ENCODE results near the gene ZNF549. TPM values are rescaled to one million over a fixed set of nuclear protein-coding genes. Genes with fewer than 3 reads are reported as not detected.
A peak's percentile ranks its signal among the peaks of the same experiment; 100 is the strongest.

The ZNF549 gene
- total RNA-seq, 1 experiment from 2014 or later, result 5.5 TPM

DNA sequence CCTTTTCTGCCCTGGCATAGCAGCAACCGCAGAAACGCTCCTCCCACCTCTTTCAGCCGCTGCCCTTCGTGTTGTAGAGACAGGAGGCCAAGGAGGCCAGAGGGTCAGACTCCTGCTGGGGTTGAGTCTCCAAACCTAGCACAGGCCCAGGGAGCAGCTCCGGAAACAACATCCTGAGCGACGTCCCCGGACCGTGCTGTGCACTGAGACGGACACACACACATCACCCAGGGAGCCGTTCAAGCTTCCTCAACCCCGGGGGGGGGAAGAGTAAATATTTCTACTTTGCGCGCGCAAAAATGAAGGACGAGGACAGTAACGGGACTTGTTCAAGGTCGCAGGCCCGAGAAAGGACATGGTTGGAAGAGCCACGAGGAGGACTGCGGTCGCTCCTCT is 31.9 kb downstream of the ZNF549 start:
- no peaks in the 10 kb centered on the region for H3K4me1 ChIP-seq
- CTCF ChIA-PET, result no interaction called here
- peak; percentile 12 to 42 for DNase-seq
- H3K27me3 ChIP-seq (replicated peaks; ENCODE audit: control insufficient read depth, insufficient read depth, low read length), result no peaks in the 10 kb centered on the region
- Mint-ChIP-seq H3K4me1 (ENCODE audit: low read depth, unreplicated experiment) (peaks cover 11% of the 10 kb centered on the region), H3K27ac (ENCODE audit: unreplicated experiment) (peak overlapping the region; percentile 94), H3K9me3 (ENCODE audit: unreplicated experiment) (peaks cover 43% of the 10 kb centered on the region), H3K4me3 (ENCODE audit: unreplicated experiment) (peak overlapping the region; percentile 99), H3K36me3 (ENCODE audit: insufficient read depth, unreplicated experiment) (peaks cover 31% of the 10 kb centered on the region), H3K27me3 (ENCODE audit: insufficient read depth, unreplicated experiment) (no peaks in the 10 kb centered on the region)
- peaks cover 10% of the 10 kb centered on the region for H3K36me3 ChIP-seq (ENCODE audit: control insufficient read depth, insufficient read depth, low read length)
- intact Hi-C loops (cut with micrococcal nuclease; ENCODE audit: unreplicated experiment), result loop anchor here (1.0 to 2.0 kb wide), 4 partner anchors 19 to 358 kb away; partner anchors contain the start of genes ZNF416, ZNF417, ZNF549 and ZNF749
- no TSS peak for BruUV-seq (replicated peaks)
- TF ChIP-seq, protein P1, sequence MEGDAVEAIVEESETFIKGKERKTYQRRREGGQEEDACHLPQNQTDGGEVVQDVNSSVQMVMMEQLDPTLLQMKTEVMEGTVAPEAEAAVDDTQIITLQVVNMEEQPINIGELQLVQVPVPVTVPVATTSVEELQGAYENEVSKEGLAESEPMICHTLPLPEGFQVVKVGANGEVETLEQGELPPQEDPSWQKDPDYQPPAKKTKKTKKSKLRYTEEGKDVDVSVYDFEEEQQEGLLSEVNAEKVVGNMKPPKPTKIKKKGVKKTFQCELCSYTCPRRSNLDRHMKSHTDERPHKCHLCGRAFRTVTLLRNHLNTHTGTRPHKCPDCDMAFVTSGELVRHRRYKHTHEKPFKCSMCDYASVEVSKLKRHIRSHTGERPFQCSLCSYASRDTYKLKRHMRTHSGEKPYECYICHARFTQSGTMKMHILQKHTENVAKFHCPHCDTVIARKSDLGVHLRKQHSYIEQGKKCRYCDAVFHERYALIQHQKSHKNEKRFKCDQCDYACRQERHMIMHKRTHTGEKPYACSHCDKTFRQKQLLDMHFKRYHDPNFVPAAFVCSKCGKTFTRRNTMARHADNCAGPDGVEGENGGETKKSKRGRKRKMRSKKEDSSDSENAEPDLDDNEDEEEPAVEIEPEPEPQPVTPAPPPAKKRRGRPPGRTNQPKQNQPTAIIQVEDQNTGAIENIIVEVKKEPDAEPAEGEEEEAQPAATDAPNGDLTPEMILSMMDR (IDR thresholded peaks at IDR 0.05; ENCODE audit: insufficient read depth in 1 of 2, low read depth in 1 of 2, low read length in 1 of 2, severe bottlenecking in 1 of 2, unreplicated experiment in 1 of 2), result no peak
- peaks cover 32% of the 10 kb centered on the region for H3K9me3 ChIP-seq
- POLR2A ChIA-PET, result interaction anchor here (0.6 kb wide), 1 partner anchor 113 kb away, joined by 3 read pairs; no protein-coding TSS in a partner anchor
- peak overlapping the region; percentile 91 for H3K4me3 ChIP-seq (ENCODE audit: low read depth, low read length)

DNA sequence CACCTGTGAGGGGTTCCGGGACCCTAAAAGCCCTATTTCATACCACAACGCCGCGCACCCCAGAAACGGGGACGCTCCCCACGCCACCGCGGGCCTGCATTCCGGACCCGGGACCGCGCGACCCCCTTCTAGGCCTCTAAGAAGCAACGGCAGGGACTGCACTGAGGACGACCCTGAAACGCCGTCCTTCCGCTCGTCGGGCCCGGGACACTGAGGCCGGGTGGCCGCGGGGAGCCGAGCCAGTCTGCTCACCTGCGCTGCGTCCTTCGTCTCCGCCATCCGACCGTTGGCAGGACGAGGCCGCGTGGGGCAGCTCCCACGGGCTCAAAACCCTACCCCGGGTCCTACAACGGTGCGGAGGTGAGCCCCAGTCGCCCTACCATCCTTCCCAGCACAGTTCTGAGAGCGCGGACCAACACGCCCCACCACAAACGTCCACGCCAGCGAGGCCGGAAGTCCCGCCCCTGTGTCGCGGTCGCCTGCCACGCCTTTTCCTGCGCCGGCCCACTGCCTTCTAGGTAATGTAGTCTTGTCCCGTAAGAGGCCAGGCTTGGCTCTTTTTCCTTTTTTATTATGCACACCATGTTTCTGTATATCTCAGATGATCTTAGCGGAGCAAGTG is 32.4 kb downstream of the ZNF549 start, which contains the start of gene ZNF550:
Gene ZNF550 (minus strand): TSS at position 460 of the 622 bp plus-strand sequence. CDS start 181 bp downstream, at position 279.
- H3K27me3 Mint-ChIP-seq (ENCODE audit: insufficient read depth, unreplicated experiment), result no peaks in the 10 kb centered on the region
- BruUV-seq (replicated peaks), result TSS peak; percentile 73
- H3K9me3 ChIP-seq, result peaks cover 37% of the 10 kb centered on the region
- peaks cover 11% of the 10 kb centered on the region for H3K4me1 Mint-ChIP-seq (ENCODE audit: low read depth, unreplicated experiment)
- H3K27me3 ChIP-seq (replicated peaks; ENCODE audit: control insufficient read depth, insufficient read depth, low read length), result no peaks in the 10 kb centered on the region
- H3K4me1 ChIP-seq, result no peaks in the 10 kb centered on the region
- peak within 1 kb of the TSS; percentile 91 for H3K4me3 ChIP-seq (ENCODE audit: low read depth, low read length)
- peaks cover 45% of the 10 kb centered on the region for H3K9me3 Mint-ChIP-seq (ENCODE audit: unreplicated experiment)
- peaks cover 7% of the 10 kb centered on the region for H3K36me3 ChIP-seq (ENCODE audit: control insufficient read depth, insufficient read depth, low read length)
- peak within 1 kb of the TSS; percentile 99 for H3K4me3 Mint-ChIP-seq (ENCODE audit: unreplicated experiment)
- peak within 1 kb of the TSS; percentile 94 for H3K27ac Mint-ChIP-seq (ENCODE audit: unreplicated experiment)
- CTCF ChIA-PET, result no interaction called here
- DNase-seq, result peak; percentile 89 to 90
- POLR2A ChIA-PET, result no interaction called here
- intact Hi-C loops (cut with micrococcal nuclease; ENCODE audit: unreplicated experiment), result loop anchor here (1.0 to 2.0 kb wide), 4 partner anchors 19 to 357 kb away; partner anchors contain the start of genes ZNF416, ZNF417, ZNF549 and ZNF749
- H3K36me3 Mint-ChIP-seq (ENCODE audit: insufficient read depth, unreplicated experiment), result peaks cover 26% of the 10 kb centered on the region
- TF ChIP-seq, protein P1 (IDR thresholded peaks at IDR 0.05; ENCODE audit: insufficient read depth in 1 of 2, low read depth in 1 of 2, low read length in 1 of 2, severe bottlenecking in 1 of 2, unreplicated experiment in 1 of 2), result no peak

DNA sequence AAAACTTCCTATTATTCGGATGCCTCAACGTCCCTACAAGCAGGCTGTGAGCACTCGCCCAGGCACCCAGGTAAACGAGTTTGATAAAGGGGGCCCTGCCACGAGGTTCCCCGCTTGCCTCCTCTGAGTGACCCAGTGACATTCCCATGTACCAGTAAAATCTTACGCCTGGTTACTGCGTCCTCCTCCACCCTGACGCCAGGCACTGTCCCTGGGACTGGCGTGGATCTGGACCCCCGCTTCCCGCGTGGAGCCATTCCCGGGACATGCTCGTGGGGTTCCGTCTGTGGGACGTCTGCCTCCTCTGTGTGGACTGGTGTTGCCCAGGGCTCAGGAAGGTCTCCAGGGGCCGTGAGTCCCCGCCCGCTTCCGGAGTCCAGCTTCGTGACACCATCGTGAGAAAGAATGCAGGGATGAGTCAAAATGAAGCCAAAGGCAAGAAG is 32.9 kb downstream of the ZNF549 start:
- ChIA-PET POLR2A (no interaction called here), CTCF (no interaction called here)
- Mint-ChIP-seq H3K4me1 (ENCODE audit: low read depth, unreplicated experiment) (peaks cover 11% of the 10 kb centered on the region), H3K9me3 (ENCODE audit: unreplicated experiment) (peaks cover 47% of the 10 kb centered on the region), H3K27ac (ENCODE audit: unreplicated experiment) (peak overlapping the region; percentile 94), H3K27me3 (ENCODE audit: insufficient read depth, unreplicated experiment) (no peaks in the 10 kb centered on the region), H3K36me3 (ENCODE audit: insufficient read depth, unreplicated experiment) (peaks cover 20% of the 10 kb centered on the region), H3K4me3 (ENCODE audit: unreplicated experiment) (peak overlapping the region; percentile 99)
- intact Hi-C loops (cut with micrococcal nuclease; ENCODE audit: unreplicated experiment), result no loop called here
- peak overlapping the region; percentile 91; the same call in 1 of the 2 replicates for H3K4me3 ChIP-seq (ENCODE audit: low read depth, low read length)
- H3K4me1 ChIP-seq, result no peaks in the 10 kb centered on the region
- peaks cover 42% of the 10 kb centered on the region for H3K9me3 ChIP-seq
- TF ChIP-seq, protein P1 (IDR thresholded peaks at IDR 0.05; ENCODE audit: insufficient read depth in 1 of 2, low read depth in 1 of 2, low read length in 1 of 2, severe bottlenecking in 1 of 2, unreplicated experiment in 1 of 2), result no peak
- BruUV-seq (replicated peaks), result no TSS peak
- H3K36me3 ChIP-seq (ENCODE audit: control insufficient read depth, insufficient read depth, low read length), result peaks cover 6% of the 10 kb centered on the region
- DNase-seq, result no peak
- H3K27me3 ChIP-seq (replicated peaks; ENCODE audit: control insufficient read depth, insufficient read depth, low read length), result no peaks in the 10 kb centered on the region

Measured in Caco-2 (cell line).